DND-41 (cell line): ENCODE results near the gene PTGES3.

Experiments
- EZH2 ChIP-seq: IDR thresholded peaks from 3 replicates; pipeline ENCODE4 v1.6.1; 2012; ENCODE audit warnings: borderline replicate concordance, low read depth, mild to moderate bottlenecking, moderate library complexity, low read length, inconsistent platforms; ENCODE audit not compliant: severe bottlenecking
- TF ChIP-seq, protein P1 (sequence below): IDR thresholded peaks from 2 replicates; pipeline ENCODE4 v1.5.1; 2012; ENCODE audit warnings: borderline replicate concordance, low read length, moderate library complexity, mild to moderate bottlenecking; ENCODE audit not compliant: poor library complexity, severe bottlenecking; ENCODE audit errors: extremely low read depth

DNA sequence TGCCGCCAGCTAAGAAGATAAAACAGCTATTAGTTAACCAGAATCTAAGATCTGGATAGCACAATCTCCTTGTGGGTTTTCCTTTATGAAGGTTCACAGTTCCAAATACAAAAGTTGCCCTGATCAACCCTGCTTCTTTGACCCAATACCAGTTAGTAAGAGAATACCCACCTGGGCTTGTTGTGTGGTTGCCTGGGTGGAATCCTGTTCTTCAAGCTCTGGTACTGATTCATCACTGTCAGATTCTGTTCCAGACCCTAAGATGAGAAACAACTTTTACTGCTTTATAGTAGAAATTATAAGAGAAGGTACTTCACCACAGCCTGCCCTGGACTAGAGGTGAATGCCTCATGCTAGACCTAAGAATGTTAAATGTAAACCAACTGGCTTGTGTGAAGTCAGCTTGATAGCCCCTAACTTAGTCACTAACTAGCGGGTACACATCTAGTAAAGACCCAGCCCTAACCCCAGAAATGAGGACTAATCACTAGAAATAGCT is 26.4 kb upstream of the PTGES3 start:
- TF ChIP-seq, protein P1, sequence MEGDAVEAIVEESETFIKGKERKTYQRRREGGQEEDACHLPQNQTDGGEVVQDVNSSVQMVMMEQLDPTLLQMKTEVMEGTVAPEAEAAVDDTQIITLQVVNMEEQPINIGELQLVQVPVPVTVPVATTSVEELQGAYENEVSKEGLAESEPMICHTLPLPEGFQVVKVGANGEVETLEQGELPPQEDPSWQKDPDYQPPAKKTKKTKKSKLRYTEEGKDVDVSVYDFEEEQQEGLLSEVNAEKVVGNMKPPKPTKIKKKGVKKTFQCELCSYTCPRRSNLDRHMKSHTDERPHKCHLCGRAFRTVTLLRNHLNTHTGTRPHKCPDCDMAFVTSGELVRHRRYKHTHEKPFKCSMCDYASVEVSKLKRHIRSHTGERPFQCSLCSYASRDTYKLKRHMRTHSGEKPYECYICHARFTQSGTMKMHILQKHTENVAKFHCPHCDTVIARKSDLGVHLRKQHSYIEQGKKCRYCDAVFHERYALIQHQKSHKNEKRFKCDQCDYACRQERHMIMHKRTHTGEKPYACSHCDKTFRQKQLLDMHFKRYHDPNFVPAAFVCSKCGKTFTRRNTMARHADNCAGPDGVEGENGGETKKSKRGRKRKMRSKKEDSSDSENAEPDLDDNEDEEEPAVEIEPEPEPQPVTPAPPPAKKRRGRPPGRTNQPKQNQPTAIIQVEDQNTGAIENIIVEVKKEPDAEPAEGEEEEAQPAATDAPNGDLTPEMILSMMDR, result no peak
- TF ChIP-seq EZH2, result no peak
